GM18526 (cell line): ENCODE data around the gene NPFF.

Experiments used
- POLR2A ChIP-seq: IDR thresholded peaks from 3 replicates; pipeline ENCODE4 v1.6.1; 2011; ENCODE audit not compliant: insufficient read length; ENCODE audit errors: extremely low read depth

NPFF gene

GRCh38 chr12:53472056-53472582 lies 35.2 kb downstream of the NPFF start:
- no peak for TF ChIP-seq POLR2A

GRCh38 chr12:53468282-53468681 lies 39.0 kb downstream of the NPFF start:
- no peak for TF ChIP-seq POLR2A

- TF ChIP-seq POLR2A = no peak
These were observed 39.4 kb downstream of the NPFF start for GRCh38 chr12:53467880-53468279.

- no peak for TF ChIP-seq POLR2A
These were observed 40.2 kb downstream of the NPFF start for GRCh38 chr12:53467082-53467481.

GRCh38 chr12:53466640-53467039 lies 40.6 kb downstream of the NPFF start:
- no peak for TF ChIP-seq POLR2A

- no peak for TF ChIP-seq POLR2A
These were observed 41.6 kb downstream of the NPFF start for GRCh38 chr12:53465679-53466078.

GRCh38 chr12:53464685-53465418 lies 42.4 kb downstream of the NPFF start:
- TF ChIP-seq POLR2A = no peak

GRCh38 chr12:53463802-53464560 lies 43.3 kb downstream of the NPFF start:
- no peak for TF ChIP-seq POLR2A

GRCh38 chr12:53462935-53463334 lies 44.3 kb downstream of the NPFF start:
- no peak for TF ChIP-seq POLR2A

- TF ChIP-seq POLR2A = no peak
These were observed 45.7 kb downstream of the NPFF start for GRCh38 chr12:53461591-53461990.

- TF ChIP-seq POLR2A = no peak
These were observed 46.2 kb downstream of the NPFF start for GRCh38 chr12:53461059-53461458.

- no peak for TF ChIP-seq POLR2A
These were observed 48.2 kb downstream of the NPFF start for GRCh38 chr12:53459097-53459496.
